GM04504 (cell line): ENCODE measurements around the gene UAP1L1.

Experiments used
- DNase-seq: peaks from one replicate; pipeline ENCODE4 v3.0.0-alpha.2; 2012; ENCODE audit warnings: low read depth

UAP1L1 gene

DNA sequence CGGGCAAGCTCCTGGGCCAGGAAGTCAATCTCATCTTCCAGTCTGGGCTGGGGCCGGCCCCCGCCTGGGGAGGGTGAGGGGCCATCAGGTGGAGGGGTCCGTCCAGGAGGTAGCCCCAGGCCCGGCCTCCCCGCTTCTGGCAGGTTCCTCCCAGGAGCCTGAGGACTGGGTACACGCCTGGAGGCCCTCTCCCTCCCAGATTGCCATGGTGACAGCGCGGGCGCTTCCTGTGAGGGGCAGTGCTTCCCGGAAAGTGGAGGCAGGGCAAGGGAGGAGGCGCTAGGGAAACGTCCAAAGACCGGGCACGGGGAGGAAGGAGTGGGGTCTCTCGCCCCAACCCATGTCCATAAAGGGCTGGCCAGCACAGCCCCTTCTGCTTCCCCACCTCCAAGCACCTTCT, 36.2 kb upstream of the UAP1L1 start:
- DNase-seq: no peak

- no peak for DNase-seq
Observed at GRCh38 chr9:137042751-137043727, 34.3 kb upstream of the UAP1L1 start.

GRCh38 chr9:137044037-137044436, 33.3 kb upstream of the UAP1L1 start:
- DNase-seq: no peak

DNA sequence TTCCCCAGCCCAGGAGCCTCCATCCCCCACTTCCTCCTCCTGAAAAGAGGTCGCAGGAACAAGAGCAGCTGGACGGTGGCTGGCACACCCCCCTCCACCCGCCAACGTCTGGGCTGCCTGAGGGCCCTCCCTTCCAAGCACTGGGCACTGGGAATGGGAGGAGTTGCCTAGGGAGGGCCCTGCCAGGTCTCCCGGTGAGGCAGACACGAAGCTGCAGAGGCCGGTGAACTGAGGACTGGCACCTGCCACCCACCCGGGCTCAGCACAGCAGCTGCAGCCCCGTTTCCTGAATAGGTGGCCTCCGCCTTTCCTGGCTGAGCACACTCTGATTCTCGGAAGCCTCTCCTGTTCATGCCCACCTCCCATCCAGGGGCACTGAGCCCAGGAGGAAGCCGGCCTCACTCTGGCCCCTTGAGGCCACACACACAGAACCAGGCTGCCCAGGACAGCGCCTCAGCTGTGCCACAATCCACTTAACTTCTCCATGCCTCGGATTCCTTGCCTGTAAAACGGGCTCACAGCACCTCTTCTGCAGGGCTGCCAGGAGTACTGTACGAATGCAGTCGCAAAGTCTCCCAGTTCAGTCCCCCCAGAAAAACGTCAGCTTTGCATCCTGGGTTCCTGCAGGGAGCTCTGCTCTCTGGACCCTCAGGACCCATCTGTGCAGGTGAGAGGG, 32.7 kb upstream of the UAP1L1 start:
- DNase-seq: no peak

DNA sequence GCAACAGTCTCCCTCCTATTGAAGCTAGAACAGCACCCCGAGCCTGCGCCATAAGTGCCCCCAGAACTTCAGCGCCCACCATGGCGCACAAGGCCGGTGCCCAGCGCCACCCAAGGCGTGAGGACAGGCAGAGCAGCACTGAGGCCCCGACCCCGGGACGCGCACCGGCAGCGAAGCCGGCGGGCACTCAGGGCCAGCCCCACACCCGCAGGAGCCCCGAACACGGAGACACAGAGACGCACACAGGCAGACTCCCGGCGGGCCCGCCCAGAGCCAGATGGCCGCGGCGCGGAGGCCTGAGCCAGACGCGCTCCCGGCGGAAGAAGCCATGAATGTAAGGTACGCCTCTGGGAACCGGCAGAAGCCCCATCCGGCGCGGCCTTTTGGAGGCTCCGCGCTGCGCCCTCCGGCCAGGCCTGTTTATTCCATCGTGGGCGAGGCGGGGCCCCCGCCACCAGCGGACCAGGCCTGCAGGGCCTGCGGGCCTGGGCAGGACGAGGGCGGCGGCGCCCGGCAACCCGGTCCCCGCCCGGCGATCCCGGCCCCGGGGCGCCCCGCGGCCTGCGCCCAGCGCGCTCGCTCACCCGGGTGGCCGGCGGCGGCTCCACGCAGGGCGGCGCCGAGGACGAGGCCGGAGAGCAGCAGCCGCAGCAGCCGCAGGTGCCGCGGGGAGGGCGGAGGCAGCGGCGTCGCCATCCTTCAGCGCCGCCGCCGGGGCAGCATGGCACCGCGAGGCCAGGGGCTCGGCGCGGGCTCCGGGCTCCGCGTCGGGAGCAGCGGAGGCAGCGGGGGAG, 31.8 kb upstream of the UAP1L1 start:
- DNase-seq: no peak

DNA sequence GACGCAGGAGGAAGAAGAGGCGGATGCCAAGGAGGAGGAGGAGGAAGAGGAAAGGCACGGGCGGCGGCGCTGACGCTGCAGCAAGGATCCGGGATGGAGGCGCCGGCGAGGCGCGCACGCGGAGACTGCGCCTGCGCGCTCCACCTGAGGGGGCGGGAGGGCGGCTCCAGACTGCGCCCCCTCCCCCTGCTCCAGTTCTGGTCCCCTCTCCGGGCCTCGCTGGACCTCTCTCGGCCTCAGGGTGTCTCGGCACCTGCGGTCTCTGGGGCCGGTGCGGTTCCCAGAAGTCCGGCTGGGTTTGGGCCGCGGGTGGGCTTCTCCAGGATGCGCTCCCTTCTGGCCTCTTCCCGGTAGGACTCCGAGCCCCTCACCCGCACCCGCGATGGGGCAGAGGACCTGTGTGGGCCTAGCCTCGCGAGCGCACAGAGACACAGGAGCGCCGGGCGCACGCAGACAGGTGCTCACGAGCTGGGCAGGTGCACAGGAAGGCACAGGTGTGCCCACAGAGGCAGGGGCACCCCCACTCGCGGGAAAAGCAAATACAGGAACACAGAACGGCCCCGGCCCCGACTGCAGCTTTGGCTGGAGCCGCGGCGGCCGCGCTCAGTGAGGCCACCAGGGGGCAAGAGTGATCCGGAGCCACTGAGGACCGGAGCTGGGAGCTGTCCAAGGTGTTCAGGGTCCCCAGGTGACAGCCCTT, 31.1 kb upstream of the UAP1L1 start, which contains the start of gene NPDC1:
Gene NPDC1, minus strand, starts transcription at position 90 of the 700 bp plus-strand sequence. CDS start 188 bp downstream, outside the sequence.
- peak; percentile 37 for DNase-seq

DNA sequence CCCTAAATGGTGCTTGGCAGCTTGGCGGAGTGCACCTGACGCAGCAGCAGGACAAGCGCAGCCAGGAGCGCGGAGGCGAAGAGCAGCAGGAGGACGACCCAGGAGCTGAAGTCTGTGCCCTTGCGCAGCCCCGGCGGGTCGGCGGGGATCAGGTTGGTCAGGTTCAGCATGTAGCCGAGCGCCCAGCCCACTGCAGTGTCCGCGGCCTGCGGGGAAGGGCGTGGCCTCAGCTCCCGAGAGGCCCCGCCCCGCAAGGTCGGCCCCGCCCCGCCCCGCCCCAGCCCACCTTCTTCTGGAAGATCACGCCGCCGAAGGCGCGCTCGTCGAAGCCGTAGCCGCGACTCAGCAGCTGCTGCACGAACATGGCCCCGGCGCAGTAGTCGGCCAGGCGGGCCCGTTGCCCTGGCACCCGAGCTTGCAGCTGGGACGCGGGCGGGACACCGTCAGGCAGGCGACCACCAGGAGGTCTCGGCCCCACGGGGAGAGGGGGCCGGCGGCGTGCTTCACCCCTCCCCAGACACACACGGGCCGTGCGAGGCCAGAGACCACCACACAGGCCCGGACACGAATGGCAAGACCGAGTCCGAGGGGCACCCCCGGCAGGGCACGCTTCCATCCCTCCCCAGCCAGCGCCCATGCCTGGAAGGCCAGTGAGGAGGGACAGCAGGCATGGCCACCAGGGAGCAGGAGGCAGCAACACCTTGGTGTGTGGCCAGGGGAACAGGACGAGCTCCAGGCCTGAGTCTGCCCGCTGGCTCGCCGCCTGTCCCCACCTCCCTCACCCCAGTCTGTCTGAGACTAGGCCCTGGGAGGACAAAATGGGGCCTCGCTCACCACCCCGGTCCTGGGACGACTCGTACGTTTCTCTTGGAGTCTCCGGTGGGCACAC, 28.4 kb upstream of the UAP1L1 start:
- no peak for DNase-seq

DNA sequence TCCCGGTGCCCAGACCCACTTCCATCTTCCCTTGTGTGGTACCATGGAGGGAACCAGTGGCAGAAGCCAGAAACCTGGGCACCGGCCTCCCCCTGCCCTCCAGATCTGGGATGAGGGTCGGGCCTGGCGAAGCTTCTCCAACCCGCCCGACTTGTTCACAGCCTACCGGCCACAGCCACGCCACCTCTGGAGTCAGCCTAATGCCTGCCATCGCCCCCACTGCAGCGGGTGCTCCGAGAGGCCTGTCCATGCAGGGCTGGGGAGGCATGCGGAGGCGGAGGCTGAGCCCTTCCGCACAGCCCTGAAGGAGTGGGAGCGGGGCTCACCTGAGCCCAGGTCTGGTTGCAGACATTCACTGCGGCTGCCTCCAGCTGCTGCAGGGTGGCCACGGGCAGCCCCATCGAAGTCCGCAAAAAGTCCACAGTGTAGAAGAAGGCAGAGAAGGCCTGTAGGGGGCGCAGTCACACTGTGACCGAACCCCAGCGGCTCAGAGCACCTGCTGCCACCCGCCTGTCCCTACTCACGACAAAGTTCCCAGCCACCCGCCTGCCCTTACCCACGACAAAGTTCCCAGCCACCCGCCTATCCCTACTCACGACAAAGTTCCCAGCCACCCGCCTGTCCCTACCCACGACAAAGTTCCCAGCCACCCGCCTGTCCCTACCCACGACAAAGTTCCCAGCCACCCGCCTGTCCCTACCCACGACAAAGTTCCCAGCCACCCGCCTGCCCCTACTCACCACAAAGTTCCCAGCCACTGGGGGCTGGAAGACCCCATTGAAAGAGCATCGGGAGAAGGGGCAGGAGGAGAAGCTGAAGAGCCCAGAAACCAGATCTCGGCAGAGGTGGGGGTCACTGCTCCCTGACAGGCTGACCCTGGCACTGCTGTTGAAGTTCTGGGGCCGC, 27.5 kb upstream of the UAP1L1 start:
- no peak for DNase-seq

DNA sequence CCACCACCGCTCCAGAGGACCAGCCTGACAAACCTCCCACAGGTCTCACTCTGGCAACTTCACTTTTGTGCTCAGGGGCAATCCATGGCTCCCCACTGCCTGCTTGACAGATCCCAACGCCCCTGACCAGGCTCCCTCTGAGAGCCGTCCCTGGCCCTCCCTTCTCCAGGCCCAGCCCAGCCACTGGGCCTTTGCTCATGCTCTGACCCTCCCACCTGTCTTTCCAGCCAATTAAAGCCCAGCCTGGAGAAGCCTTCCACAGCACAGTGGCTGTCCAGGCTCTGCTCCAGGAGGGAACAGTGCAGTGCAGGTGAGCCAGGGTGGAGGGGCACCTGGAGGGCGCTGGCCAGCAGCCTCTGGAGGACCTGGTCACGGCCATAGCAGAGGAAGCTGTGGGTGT, 26.7 kb upstream of the UAP1L1 start:
- DNase-seq: no peak

GRCh38 chr9:137051145-137051724, 26.1 kb upstream of the UAP1L1 start:
- no peak for DNase-seq

DNA sequence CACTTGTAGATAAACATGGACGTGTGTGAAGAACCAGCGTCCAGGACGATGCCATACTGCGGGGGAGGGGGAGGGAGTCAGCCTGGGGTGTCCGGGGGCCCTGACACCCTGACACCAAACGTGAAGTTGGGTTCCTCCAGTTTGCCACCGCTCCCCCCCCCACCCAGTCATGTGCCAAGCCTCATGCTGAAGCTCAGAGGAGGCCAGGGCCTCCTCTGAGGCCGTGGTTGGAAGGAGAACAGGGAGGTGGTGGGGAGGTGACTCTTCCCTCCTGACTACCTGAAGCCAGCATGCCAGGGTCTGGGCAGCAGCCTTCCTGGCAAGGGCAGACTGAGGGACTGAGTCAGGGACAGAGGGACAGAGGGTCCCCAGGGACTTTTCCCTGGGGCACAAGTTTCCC, 25.0 kb upstream of the UAP1L1 start:
- no peak for DNase-seq

DNA sequence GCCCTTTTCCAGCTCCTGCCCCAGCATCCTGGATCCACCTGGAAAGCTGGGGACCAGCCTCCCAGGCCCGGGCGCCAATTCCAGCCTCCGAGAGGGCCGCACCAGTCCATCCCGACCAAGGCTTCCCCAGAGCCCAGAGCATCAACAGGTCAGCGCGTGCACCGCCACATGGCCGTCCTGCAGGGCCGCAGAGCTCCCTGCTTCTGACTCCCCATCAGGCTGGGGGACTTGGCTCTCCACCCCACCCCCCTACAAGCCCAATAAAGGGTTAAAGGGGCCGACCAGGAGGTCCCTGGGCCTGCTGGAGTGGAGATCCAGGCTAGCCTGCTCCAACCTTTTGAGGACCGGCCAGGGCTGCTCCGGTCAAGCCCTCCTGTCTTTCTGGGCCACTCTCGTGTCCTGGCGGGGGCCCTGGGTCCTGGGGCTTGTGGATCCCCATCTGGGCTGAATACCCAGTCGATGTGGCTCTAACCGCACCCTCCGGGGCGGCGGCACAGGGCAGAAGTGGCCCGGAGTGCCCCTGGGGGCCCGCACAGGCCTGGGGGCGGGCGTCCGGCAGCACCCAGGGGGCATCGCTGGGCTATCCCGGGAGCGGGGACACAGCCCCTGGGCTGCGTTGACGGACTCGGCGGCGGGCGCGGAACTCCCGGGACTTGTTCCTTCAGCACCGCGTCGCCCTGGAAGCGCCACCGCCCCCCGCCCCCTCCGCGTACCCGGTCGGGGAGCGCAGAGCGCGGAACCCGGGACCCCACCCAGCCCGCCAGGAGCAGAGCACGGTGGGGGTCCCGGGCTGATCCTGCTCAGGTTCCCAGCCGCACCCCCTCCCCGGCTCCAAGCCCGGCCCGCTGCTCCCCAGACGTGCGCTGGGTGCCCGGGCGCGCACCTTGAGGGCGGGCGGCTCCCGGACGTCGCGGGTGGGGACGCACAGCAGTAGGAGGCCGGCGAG, 24.0 kb upstream of the UAP1L1 start:
- no peak for DNase-seq

DNA sequence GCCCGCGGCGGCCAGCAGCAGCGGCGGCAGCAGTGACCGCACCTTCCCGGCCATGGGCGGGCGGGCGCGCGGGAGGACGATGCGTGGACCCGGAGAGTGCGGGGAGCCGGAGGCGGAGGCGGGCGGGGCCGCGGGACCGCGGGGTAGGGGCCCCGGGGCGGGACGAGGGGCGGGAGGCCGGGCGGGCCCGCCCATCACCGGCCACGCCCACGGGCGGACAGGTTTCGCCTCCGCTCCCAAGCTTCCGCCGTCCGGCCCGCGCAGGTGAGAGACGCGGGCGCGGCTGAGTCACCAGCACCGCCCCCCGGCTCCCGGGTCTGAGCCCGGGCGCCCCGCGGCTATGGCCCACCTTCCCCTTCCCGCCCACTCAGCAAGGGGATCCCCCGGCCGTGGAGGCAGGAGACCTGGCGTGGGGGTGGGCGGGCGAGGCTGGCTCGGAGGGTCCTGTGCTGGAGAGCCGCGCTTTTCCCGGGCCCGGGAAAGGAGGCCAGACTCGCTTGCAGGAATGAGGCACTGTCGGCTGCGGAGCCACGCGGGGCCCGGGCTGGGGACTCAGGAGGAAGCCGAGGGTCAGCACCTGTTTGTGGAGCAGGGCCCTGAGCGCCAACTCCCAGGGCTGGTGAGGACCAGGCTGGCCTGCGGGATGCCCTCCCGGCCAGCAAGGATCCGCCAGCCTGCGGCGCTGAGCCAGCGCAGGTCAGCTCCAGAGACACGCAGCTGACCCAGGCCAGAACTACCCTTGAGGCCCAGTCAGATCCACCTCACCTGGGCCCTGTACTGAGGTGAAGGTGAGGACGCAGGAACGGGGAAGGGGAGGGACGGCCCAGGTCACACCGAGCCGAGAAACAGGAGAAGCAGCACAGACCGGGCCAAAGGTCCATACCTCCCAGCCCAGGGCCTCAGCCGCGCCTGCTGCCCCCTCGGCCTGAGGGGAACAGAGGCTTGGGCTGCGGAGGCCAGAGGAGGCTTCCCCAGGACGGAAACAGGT, 23.1 kb upstream of the UAP1L1 start, which contains the start of gene ENTPD2:
Gene ENTPD2, minus strand, starts transcription at position 118 of the 988 bp plus-strand sequence. Its CDS starts 64 bp downstream, at position 54.
- no peak for DNase-seq

DNA sequence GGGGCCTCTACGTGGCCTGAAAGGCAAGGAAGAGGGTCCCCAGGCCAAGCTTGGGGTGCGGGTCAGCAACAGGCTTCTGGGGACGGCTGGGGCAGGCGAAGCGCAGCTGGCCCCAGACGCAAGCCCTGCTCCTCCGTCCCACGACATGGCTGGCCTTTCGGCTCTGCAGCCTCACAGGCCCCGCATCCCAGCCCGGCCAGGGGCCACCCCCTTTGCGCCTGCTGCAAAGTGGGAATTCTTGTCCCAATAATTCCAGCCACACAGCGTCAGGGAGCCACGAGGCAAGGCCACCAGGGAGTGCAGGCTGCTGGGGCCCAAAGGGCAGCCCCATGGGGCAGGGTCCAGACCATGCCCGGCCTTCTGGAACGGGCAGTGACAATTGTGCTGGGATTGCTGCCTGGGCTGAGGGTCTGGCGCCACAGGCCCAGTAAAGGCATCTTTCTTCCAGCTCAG, 22.4 kb upstream of the UAP1L1 start:
- DNase-seq: no peak

- peak; percentile 52 for DNase-seq
Observed at GRCh38 chr9:137055385-137056364, 21.6 kb upstream of the UAP1L1 start.
